Spleen (tissue), 11 donors: ENCODE results near the gene HTRA2. TPM values are rescaled to one million over a fixed set of nuclear protein-coding genes. Genes with fewer than 3 reads are reported as not detected.

ENCODE experiments used
- DNase-seq: peaks from one replicate; pipeline ENCODE4 v3.0.0-alpha.2; 2020
- H3K27ac ChIP-seq, 8 donors: fragments of 200-600 bp; sonication (generic) in 7 of 8; 1 replicate in 4 of 8; 2 replicates in 4 of 8; pipeline versions ENCODE4 v1.5.0 to v1.8.0; 2016 to 2021; ENCODE audit warnings: inconsistent platforms in 4 of 8, mild to moderate bottlenecking in 4 of 8, moderate library complexity in 1 of 8
- H3K27me3 ChIP-seq, 7 donors: fragments of 200-600 bp; sonication (generic) in 6 of 7; replicated peaks in 1 of 7; 1 replicate in 4 of 7; 2 replicates in 3 of 7; pipeline versions ENCODE4 v1.5.0 to v1.8.0; 2016 to 2021; ENCODE audit warnings: inconsistent platforms in 3 of 7, mild to moderate bottlenecking in 1 of 7
- H3K36me3 ChIP-seq, 6 donors: fragments of 200-600 bp; sonication (generic) in 5 of 6; 1 replicate in 4 of 6; 2 replicates in 2 of 6; pipeline versions ENCODE4 v1.5.0 to v1.8.0; 2016 to 2021; ENCODE audit warnings: inconsistent platforms in 2 of 6
- H3K4me1 ChIP-seq, 6 donors: fragments of 200-600 bp; sonication (generic) in 5 of 6; 1 replicate in 3 of 6; 2 replicates in 3 of 6; pipeline versions ENCODE4 v1.5.0 to v1.8.0; 2016 to 2021; ENCODE audit warnings: inconsistent platforms in 3 of 6
- H3K4me3 ChIP-seq, 8 donors: fragments of 200-600 bp; sonication (generic) in 7 of 8; 1 replicate in 4 of 8; 2 replicates in 4 of 8; pipeline versions ENCODE4 v1.5.0 to v1.8.0; 2016 to 2021; ENCODE audit warnings: inconsistent platforms in 4 of 8, mild to moderate bottlenecking in 4 of 8, moderate library complexity in 2 of 8
- H3K9me3 ChIP-seq, 8 donors: fragments of 200-600 bp; sonication (generic) in 7 of 8; 1 replicate in 4 of 8; 2 replicates in 4 of 8; pipeline versions ENCODE4 v1.5.0 to v1.8.0; 2016 to 2021; ENCODE audit warnings: inconsistent platforms in 4 of 8
- CTCF ChIP-seq, 11 experiments: fragments of 200-600 bp in 7 of 11; fragments of 450-650 bp in 4 of 11; sonication (generic) in 4 of 11; IDR thresholded peaks in 8 of 11; conservative IDR thresholded peaks in 3 of 11; 1 replicate in 7 of 11; 2 replicates in 4 of 11; pipeline versions ENCODE4 v1.4.0 to v1.8.0; 2016 to 2021; ENCODE audit warnings: antibody characterized with exemption in 11 of 11, inconsistent platforms in 4 of 11, mild to moderate bottlenecking in 1 of 11
- POLR2A ChIP-seq, 3 donors: fragments of 450-650 bp; IDR thresholded peaks; one replicate each; pipeline ENCODE4 v1.5.1; 2017; ENCODE audit warnings: antibody characterized with exemption in 3 of 3, mild to moderate bottlenecking in 1 of 3
- POLR2AphosphoS5 ChIP-seq, 3 donors: sonication (generic); formaldehyde crosslinking; IDR thresholded peaks; one replicate each; pipeline ENCODE4 v1.5.1; 2017; ENCODE audit warnings: antibody characterized with exemption in 3 of 3
- WGBS, 5 donors: extraction: QIAGEN DNeasy Blood & Tissue Kit in 3 of 5; methylation state at CpG; one replicate each; pipeline versions ENCODE4 v1.1.5 to v1.1.7; 2013 to 2018; 5-methylcytosine and 5-hydroxymethylcytosine counted together
- intact Hi-C: fragments of 100-400 bp; cut with DNase I; formaldehyde crosslinking; loops from one replicate; pipeline ENCODE4 v1.15.0; 2023; ENCODE audit warnings: low total_unique reads
- polyA plus RNA-seq, 3 donors: library from polyadenylated mRNA; stranded (reverse); fragments of 200-250 nt; gene quantifications; one replicate each; pipeline ENCODE4 v1.2.1, GENCODE V29; 2013
- total RNA-seq, 7 donors: library from RNA; depleted of rRNA in 3 of 7; stranded (reverse); fragments of >200 nt in 3 of 7; fragmentation: NEBNext Ultra II Directional in 4 of 7; extraction: Animal tissue kit (Norgen Biotek cat#: 25700) in 4 of 7; gene quantifications; one replicate each; pipeline versions ENCODE4 v1.1.0 to v1.2.1, GENCODE V29; 2016 to 2021
- donor health status: healthy with polysubstance abuse.
- donor health status: DM: no; HTN: no; CAD: no; lungs with moderate emphysema.
- donor health status: DM: no; HTN: no; CAD: no.
- donor health status: Bipolar disorder and iron deficiency.
- donor health status: healthy.
- donor health status: DM: no; HTN: no; CAD: no.
- donor health status: DM: yes; HTN: yes; CAD: no.

HTRA2 gene
- total and polyA plus RNA-seq, 10 donors: 34.2 to 58.7 (median 42.9) TPM

- peak overlapping the region in 2 of 8 donors; percentile 94 to 97 for H3K27ac ChIP-seq
- DNase-seq: no peak
- no peak overlapping the region for H3K4me3 ChIP-seq
- H3K36me3 ChIP-seq: peaks cover 0 to 46% (median 23%) of the 10 kb centered on the region in 6 donors
- H3K9me3 ChIP-seq: no peaks in the 10 kb centered on the region
- H3K27me3 ChIP-seq: no peaks in the 10 kb centered on the region
- intact Hi-C loops: no loop called here
- peak in 5 of 11 experiments; percentile 17 to 40 (median 21) for TF ChIP-seq CTCF (IDR thresholded peaks at IDR 0.05 in 8 of 11, conservative IDR thresholded peaks at IDR 0.05 in 3 of 11)
- TF ChIP-seq POLR2A (IDR thresholded peaks at IDR 0.05): no peak
- peaks cover 20 to 47% (median 38%) of the 10 kb centered on the region in 6 donors for H3K4me1 ChIP-seq
These were observed 2.5 kb downstream of the HTRA2 start for GRCh38 chr2:74532222-74532621.

GRCh38 chr2:74533464-74533863 is 3.7 kb downstream of the HTRA2 start:
- TF ChIP-seq CTCF (IDR thresholded peaks at IDR 0.05 in 8 of 11, conservative IDR thresholded peaks at IDR 0.05 in 3 of 11) (no peak), POLR2AphosphoS5 (IDR thresholded peaks at IDR 0.05) (no peak), POLR2A (IDR thresholded peaks at IDR 0.05) (no peak)
- intact Hi-C loops: no loop called here
- peaks cover 16 to 36% (median 28%) of the 10 kb centered on the region in 6 donors for H3K4me1 ChIP-seq

GRCh38 chr2:74534411-74534810 is 4.7 kb downstream of the HTRA2 start:
- WGBS, 5 donors: 81 to 86% (median 85%) methylated on average over 12 of the region's 12 CpGs
- peaks cover 0 to 33% (median 12%) of the 10 kb centered on the region in 6 donors for H3K36me3 ChIP-seq
- H3K9me3 ChIP-seq: no peaks in the 10 kb centered on the region
- peaks cover 11 to 38% (median 23%) of the 10 kb centered on the region in 6 donors for H3K4me1 ChIP-seq
- DNase-seq: peak; percentile 72
- intact Hi-C loops: no loop called here
- H3K4me3 ChIP-seq: no peak overlapping the region
- H3K27ac ChIP-seq: no peak overlapping the region
- no peaks in the 10 kb centered on the region for H3K27me3 ChIP-seq
- TF ChIP-seq POLR2AphosphoS5 (IDR thresholded peaks at IDR 0.05): peak in 2 of 3 donors; percentile 29 to 47
- no peak for TF ChIP-seq POLR2A (IDR thresholded peaks at IDR 0.05)
- no peak for TF ChIP-seq CTCF (IDR thresholded peaks at IDR 0.05 in 8 of 11, conservative IDR thresholded peaks at IDR 0.05 in 3 of 11)

More at GRCh38 chr2:74533464-74533863, 3.7 kb downstream of the HTRA2 start:
- Histone ChIP-seq H3K27ac (no peak overlapping the region), H3K9me3 (no peaks in the 10 kb centered on the region), H3K27me3 (no peaks in the 10 kb centered on the region), H3K36me3 (peaks cover 0 to 33% (median 12%) of the 10 kb centered on the region in 6 donors), H3K4me3 (no peak overlapping the region)
- DNase-seq: peak; percentile 49
- WGBS, 5 donors: 86 to 93% (median 87%) methylated on average over 4 of the region's 4 CpGs

- intact Hi-C loops: no loop called here
- Histone ChIP-seq H3K4me1 (peaks cover 11 to 46% (median 21%) of the 10 kb centered on the region in 6 donors), H3K4me3 (no peak overlapping the region), H3K9me3 (no peaks in the 10 kb centered on the region), H3K36me3 (peaks cover 0 to 33% (median 12%) of the 10 kb centered on the region in 6 donors), H3K27ac (no peak overlapping the region), H3K27me3 (no peaks in the 10 kb centered on the region)
- TF ChIP-seq POLR2AphosphoS5 (IDR thresholded peaks at IDR 0.05) (peak in 1 of 3 donors; percentile 39), CTCF (IDR thresholded peaks at IDR 0.05 in 8 of 11, conservative IDR thresholded peaks at IDR 0.05 in 3 of 11) (no peak), POLR2A (IDR thresholded peaks at IDR 0.05) (no peak)
- WGBS, 5 donors: 86 to 93% (median 93%) methylated on average over 10 of the region's 10 CpGs
- peak; percentile 41 for DNase-seq
These were observed 5.8 kb downstream of the HTRA2 start for GRCh38 chr2:74535440-74535965.
